Ishikawa (cell line): ENCODE measurements around the gene FAM83G.

Experiments used
- CEBPB ChIP-seq: IDR thresholded peaks from 2 replicates; pipeline ENCODE4 v1.6.1; 2012
- CREB1 ChIP-seq: IDR thresholded peaks from 2 replicates; pipeline ENCODE4 v1.6.1; 2012; ENCODE audit warnings: low read depth
- EGR1 ChIP-seq: IDR thresholded peaks from 2 replicates; pipeline ENCODE4 v1.6.1; 2012
- EP300 ChIP-seq: IDR thresholded peaks from 2 replicates; pipeline ENCODE4 v1.6.1; 2012; ENCODE audit warnings: borderline replicate concordance
- FOXM1 ChIP-seq: IDR thresholded peaks from 2 replicates; pipeline ENCODE4 v1.6.1; 2012; ENCODE audit warnings: low read depth, borderline replicate concordance
- MAX ChIP-seq: IDR thresholded peaks from 2 replicates; pipeline ENCODE4 v1.6.1; 2012
- NFIC ChIP-seq: IDR thresholded peaks from 2 replicates; pipeline ENCODE4 v1.6.1; 2012
- RAD21 ChIP-seq: IDR thresholded peaks from 2 replicates; pipeline ENCODE4 v1.6.1; 2012; ENCODE audit warnings: low read depth
- TAF1 ChIP-seq: IDR thresholded peaks from 2 replicates; pipeline ENCODE4 v1.6.1; 2012; ENCODE audit warnings: low read depth, mild to moderate bottlenecking
- TCF12 ChIP-seq: IDR thresholded peaks from 2 replicates; pipeline ENCODE4 v1.6.1; 2012; ENCODE audit warnings: low read depth
- TEAD4 ChIP-seq: IDR thresholded peaks from 2 replicates; pipeline ENCODE4 v1.6.1; 2012
- YY1 ChIP-seq: IDR thresholded peaks from 2 replicates; pipeline ENCODE4 v1.6.1; 2012; ENCODE audit warnings: low read depth
- ZBTB7A ChIP-seq: IDR thresholded peaks from 2 replicates; pipeline ENCODE4 v1.6.1; 2012; ENCODE audit warnings: low read depth
- TF ChIP-seq, protein P1 (sequence below): IDR thresholded peaks from 2 replicates; pipeline ENCODE4 v1.6.1; 2012
- TF ChIP-seq, protein P2 (sequence below): IDR thresholded peaks from 2 replicates; pipeline ENCODE4 v1.6.1; 2012; ENCODE audit warnings: low read depth, mild to moderate bottlenecking

FAM83G gene

GRCh38 chr17:18960241-18960665 lies 44.3 kb downstream of the FAM83G start:
- TF ChIP-seq EP300 (no peak), TCF12 (no peak), YY1 (no peak), TEAD4 (no peak)
- TF ChIP-seq, protein P1, sequence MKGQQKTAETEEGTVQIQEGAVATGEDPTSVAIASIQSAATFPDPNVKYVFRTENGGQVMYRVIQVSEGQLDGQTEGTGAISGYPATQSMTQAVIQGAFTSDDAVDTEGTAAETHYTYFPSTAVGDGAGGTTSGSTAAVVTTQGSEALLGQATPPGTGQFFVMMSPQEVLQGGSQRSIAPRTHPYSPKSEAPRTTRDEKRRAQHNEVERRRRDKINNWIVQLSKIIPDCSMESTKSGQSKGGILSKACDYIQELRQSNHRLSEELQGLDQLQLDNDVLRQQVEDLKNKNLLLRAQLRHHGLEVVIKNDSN: no peak

GRCh38 chr17:18959845-18960240 lies 44.7 kb downstream of the FAM83G start:
- TF ChIP-seq EGR1 (no peak), ZBTB7A (no peak), CREB1 (no peak), MAX (no peak), TCF12 (no peak), TAF1 (no peak), CEBPB (no peak), YY1 (no peak), NFIC (no peak), EP300 (no peak)
- TF ChIP-seq, protein P2, sequence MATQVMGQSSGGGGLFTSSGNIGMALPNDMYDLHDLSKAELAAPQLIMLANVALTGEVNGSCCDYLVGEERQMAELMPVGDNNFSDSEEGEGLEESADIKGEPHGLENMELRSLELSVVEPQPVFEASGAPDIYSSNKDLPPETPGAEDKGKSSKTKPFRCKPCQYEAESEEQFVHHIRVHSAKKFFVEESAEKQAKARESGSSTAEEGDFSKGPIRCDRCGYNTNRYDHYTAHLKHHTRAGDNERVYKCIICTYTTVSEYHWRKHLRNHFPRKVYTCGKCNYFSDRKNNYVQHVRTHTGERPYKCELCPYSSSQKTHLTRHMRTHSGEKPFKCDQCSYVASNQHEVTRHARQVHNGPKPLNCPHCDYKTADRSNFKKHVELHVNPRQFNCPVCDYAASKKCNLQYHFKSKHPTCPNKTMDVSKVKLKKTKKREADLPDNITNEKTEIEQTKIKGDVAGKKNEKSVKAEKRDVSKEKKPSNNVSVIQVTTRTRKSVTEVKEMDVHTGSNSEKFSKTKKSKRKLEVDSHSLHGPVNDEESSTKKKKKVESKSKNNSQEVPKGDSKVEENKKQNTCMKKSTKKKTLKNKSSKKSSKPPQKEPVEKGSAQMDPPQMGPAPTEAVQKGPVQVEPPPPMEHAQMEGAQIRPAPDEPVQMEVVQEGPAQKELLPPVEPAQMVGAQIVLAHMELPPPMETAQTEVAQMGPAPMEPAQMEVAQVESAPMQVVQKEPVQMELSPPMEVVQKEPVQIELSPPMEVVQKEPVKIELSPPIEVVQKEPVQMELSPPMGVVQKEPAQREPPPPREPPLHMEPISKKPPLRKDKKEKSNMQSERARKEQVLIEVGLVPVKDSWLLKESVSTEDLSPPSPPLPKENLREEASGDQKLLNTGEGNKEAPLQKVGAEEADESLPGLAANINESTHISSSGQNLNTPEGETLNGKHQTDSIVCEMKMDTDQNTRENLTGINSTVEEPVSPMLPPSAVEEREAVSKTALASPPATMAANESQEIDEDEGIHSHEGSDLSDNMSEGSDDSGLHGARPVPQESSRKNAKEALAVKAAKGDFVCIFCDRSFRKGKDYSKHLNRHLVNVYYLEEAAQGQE: no peak

DNA sequence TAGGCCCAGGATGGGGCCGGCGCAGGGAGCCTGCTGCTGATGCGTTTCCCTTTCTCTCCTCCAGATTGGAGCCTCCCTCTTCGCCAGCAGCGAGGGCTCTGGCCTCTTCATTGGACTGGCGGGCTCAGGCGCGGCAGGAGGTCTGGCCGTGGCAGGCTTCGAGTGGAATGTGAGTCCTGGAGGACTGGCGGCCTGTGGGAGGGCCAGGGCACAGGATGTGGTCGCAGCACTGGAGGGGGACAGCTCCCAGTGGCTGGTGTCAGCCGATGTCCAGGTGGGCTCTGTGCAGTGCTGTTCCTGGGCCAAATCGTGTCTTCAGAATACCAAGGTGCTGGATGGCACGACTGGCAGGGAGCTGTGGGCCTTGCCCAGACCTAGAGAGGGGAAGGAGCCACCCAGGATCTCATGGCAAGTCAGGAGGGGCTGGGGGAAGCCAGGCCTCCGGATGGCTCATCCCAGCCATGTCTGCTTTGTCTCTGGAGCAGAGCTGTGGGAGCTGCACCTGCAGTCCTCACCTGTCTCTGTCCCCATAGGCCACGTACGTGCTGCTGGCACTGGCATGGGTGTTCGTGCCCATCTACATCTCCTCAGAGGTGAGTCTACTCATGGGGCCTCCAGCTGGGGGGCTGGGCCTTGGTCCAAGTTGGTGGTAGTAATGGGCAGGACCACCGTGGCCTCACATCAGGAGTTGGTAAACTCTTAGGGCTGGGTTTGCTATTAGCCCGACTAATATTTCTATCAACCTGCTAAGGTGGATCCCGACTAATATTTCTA lies 45.3 kb downstream of the FAM83G start:
- TF ChIP-seq TAF1 (no peak), CREB1 (no peak), MAX (no peak), FOXM1 (no peak), TCF12 (no peak), RAD21 (no peak), ZBTB7A (no peak), CEBPB (no peak), EP300 (no peak), YY1 (no peak), NFIC (no peak), EGR1 (no peak), TEAD4 (no peak)
- TF ChIP-seq, protein P2: no peak
- TF ChIP-seq, protein P1: no peak

- TF ChIP-seq NFIC (no peak), CREB1 (no peak), MAX (no peak), ZBTB7A (no peak), RAD21 (no peak), TAF1 (no peak), FOXM1 (no peak)
These were observed 46.0 kb downstream of the FAM83G start for GRCh38 chr17:18958611-18959010.

DNA sequence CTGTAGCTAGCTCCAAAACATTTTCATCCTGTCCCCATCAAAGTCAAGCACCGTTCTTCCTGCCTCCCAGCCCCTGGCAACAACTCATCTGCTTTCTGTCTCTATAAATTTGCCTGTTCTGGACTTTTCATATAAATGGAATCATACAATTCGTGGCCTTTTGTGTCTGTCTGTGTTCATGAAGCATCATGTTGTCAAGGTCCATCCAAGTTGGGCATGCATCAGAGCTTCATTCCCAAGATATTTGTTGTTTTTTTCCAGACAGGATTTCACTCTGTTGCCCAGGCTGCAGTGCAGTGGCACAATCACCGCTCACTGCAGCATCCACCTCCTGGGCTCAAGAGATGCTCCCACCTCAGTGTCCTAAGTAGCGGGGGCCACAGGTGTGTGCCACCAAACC lies 46.7 kb downstream of the FAM83G start:
- TF ChIP-seq ZBTB7A (no peak), TAF1 (no peak), RAD21 (no peak), TEAD4 (no peak), TCF12 (no peak), NFIC (no peak), MAX (no peak), YY1 (no peak), EGR1 (no peak), FOXM1 (no peak), EP300 (no peak), CEBPB (no peak), CREB1 (no peak)
- TF ChIP-seq, protein P1: no peak
- TF ChIP-seq, protein P2: no peak
